ENCODE data around the gene PVR.

GRCh38 chr19:44623626-44624025, 20.1 kb upstream of the PVR start:
- TF ChIP-seq EP300 (IDR thresholded peaks at IDR 0.05; ENCODE audit: borderline replicate concordance in 1 of 2, low read depth in 1 of 2, low read length in 1 of 2) (no peak), CTCF (IDR thresholded peaks at IDR 0.05) (no peak)

Measured in SK-N-SH (cell line).